GM12865 (cell line): ENCODE measurements around the gene MEMO1.
"Not testable (repeated sequence)": the region's sequence is repeated elsewhere in the genome, so short reads cannot be mapped to it uniquely, and the experiment has no call there.

Experiments used
- DNase-seq: peaks from one replicate; pipeline ENCODE4 v3.0.0; 2010; ENCODE audit warnings: low read depth
- H3K4me3 ChIP-seq: 2 replicates; pipeline ENCODE4 v1.5.1; 2011; ENCODE audit warnings: mild to moderate bottlenecking, low read depth, low read length, control low read depth
- TF ChIP-seq, protein P1 (sequence below): IDR thresholded peaks from 2 replicates; pipeline ENCODE4 v1.5.1; 2011; ENCODE audit warnings: low read length, control low read depth, low read depth, inconsistent platforms; ENCODE audit not compliant: insufficient read depth; ENCODE audit errors: missing control alignments

MEMO1 gene

DNA sequence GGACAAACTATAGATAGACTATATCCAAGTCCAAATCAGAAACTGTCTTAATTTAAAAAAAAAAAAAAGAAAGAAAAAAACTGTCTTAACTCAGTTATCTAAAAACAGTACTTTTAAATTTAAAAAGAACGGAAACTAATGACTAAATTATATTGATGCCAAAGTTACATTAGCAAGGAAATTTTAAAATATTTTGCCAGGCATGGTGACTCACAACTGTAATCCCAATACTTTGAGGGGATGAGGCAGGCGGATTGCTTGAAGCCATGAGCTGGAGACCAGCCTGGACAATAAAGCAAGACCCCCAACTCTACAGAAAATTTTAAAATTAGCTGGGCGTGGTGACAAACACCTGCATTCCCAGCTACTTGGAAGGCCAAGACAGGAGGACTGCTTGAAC lies 30.9 kb downstream of the MEMO1 start:
- TF ChIP-seq, protein P1, sequence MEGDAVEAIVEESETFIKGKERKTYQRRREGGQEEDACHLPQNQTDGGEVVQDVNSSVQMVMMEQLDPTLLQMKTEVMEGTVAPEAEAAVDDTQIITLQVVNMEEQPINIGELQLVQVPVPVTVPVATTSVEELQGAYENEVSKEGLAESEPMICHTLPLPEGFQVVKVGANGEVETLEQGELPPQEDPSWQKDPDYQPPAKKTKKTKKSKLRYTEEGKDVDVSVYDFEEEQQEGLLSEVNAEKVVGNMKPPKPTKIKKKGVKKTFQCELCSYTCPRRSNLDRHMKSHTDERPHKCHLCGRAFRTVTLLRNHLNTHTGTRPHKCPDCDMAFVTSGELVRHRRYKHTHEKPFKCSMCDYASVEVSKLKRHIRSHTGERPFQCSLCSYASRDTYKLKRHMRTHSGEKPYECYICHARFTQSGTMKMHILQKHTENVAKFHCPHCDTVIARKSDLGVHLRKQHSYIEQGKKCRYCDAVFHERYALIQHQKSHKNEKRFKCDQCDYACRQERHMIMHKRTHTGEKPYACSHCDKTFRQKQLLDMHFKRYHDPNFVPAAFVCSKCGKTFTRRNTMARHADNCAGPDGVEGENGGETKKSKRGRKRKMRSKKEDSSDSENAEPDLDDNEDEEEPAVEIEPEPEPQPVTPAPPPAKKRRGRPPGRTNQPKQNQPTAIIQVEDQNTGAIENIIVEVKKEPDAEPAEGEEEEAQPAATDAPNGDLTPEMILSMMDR = no peak
- no peak for DNase-seq
- no peak overlapping the region for H3K4me3 ChIP-seq

DNA sequence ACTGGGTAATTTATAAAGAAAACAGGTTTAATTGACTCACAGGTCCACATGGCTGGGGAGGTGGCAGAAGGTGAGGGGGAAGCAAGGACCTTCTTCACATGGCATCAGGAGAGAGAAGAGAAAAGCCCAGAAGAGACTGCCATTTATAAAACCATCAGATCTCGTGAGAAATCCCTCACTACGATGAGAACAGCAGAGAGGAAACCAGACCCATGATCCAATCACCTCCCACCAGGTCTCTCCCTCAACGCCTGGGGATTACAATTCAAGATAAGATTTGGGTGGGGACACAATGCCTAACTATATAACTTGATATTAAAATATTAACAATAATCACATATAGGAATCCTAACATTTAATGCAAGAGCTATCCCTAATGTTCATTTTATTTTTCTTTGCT lies 31.8 kb downstream of the MEMO1 start:
- H3K4me3 ChIP-seq = no peak overlapping the region
- TF ChIP-seq, protein P1 = no peak
- DNase-seq = no peak

DNA sequence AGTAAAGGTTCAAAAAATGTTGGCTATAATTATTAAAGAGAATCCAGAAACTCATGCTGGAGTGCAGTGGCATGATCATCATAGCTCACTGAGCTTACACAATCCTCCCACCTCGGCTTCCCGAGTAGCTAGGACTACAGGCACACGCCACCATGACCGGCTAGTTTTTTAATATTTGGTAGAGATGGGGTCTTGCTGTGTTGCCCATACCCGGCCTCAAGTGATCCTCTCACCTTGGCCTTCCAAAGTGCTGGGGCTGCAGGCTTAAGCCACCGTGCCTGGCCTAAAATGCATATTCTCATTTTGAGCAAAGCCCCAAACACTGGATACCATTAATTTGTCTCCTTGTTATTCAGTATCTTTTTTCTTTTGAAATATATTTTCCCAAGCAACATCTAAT lies 32.4 kb downstream of the MEMO1 start:
- TF ChIP-seq, protein P1 = no peak
- no peak overlapping the region for H3K4me3 ChIP-seq
- DNase-seq = no peak

DNA sequence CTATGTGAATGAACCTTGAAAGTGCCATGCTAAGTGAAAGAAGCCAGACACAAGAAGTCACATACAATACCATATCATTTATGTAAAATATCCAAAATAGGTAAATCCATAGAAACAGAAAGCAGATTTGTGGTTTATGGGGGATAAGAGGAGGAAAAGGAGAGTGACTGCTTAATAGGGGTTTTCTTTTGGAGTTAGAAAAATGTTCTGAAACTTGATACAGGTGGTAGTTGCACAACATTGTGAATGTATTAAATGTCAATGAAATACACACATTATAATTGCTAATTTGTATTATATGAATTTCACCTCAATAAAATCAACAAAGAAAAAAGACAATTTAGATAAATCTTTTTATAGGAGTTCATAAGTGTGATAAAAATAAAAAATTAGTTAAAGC lies 37.1 kb downstream of the MEMO1 start:
- no peak for DNase-seq
- TF ChIP-seq, protein P1 = no peak
- H3K4me3 ChIP-seq = no peak overlapping the region

DNA sequence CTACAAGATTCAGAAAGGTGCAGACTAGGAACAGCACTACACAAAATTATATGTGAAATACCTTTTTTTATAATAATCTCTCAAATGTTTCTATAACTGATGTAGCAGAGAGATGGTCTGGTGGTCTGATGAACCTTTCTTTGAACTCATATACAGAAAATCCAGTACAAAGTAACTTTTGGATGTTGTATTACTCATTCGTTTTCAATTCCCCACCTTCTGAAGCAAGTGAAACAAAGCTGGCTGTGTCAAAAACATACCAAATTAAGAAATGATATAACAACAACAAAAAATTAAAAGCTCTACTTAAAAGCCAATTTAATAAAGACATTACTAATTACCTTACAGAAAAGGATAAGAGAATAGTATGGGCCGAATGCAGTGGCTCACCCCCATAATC lies 38.7 kb downstream of the MEMO1 start:
- no peak overlapping the region for H3K4me3 ChIP-seq
- TF ChIP-seq, protein P1 = no peak
- DNase-seq = no peak

DNA sequence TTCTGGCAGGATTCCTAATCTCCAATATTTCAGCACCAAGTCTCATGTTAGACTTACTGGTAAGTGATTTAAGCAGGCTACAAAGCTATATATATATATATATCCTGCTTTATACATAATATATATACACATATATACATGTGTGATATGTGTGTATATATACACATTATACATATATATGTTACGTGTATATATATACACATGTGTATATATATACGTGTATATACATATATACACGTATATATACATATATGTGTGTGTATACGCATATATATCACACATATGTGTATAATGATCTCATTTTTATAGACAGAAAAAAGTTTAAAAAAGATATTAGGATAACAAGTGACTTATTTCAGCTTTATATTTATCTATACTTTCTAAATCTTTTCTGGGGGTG lies 41.6 kb downstream of the MEMO1 start:
- H3K4me3 ChIP-seq = no peak overlapping the region
- TF ChIP-seq, protein P1 = no peak
- no peak for DNase-seq

DNA sequence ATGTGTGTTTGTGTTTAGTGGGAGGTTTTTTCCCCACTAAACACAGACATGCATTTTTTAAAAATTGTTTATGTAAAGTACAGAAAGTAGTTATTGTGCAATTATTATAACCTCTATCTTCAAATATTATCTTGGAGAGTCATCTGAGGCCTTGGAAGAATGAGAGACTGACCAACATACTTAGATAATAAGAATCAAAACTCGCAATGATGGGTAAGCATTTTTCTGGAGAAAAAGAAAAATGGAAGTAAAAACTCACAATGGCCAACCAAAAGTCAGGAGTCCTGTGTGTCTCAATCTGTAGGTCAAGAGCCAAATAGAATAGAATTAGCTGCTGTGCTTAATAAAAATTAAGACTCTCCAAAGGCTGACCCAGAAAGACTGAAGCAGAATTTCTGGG lies 43.0 kb downstream of the MEMO1 start:
- DNase-seq = no peak
- TF ChIP-seq, protein P1 = no peak
- no peak overlapping the region for H3K4me3 ChIP-seq

DNA sequence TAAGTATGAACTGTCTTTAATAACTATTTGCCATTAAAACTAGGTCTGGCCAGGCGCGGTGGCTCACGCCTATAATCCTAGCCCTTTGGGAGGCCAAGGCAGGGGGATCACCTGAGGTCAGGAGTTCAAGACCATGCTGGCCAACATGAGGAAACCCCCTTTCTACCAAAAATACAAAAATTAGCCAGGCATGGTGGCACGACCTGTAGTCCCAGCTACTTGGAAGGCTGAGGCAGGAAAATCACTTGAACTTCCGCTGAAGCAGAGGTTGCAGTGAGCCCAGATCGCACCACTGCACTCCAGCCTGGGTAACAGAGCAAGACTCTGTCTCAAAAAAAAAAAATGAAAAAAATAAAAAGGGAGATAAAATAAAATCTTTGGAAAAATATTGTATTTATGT lies 44.4 kb downstream of the MEMO1 start:
- not testable (repeated sequence) for H3K4me3 ChIP-seq

More for the DNA sequence above, 44.4 kb downstream of the MEMO1 start:
- peak; percentile 17 for DNase-seq
